Activated CD8-positive, alpha-beta T cell treated with anti-CD3 and anti-CD28 coated beads for 36 hours (primary cell): Measurements from ENCODE around the gene FXYD3. TPM values are rescaled to one million over a fixed set of nuclear protein-coding genes. Genes with fewer than 3 reads are reported as not detected.

ENCODE experiments used
- ATAC-seq: fragments of 200-7000 bp; cut with Tn5 transposase; one replicate; pipeline ENCODE4 v1.10.0; 2021; ENCODE audit warnings: mild to moderate bottlenecking, moderate library complexity
- CTCF ChIA-PET: fragments of 350-600 bp; sonication (Branson Sonifier 250); formaldehyde crosslinking; loops from one replicate; lab custom pipeline; 2021; ENCODE audit warnings: antibody characterized with exemption; lab: Charles Lee
- POLR2A ChIA-PET: fragments of 350-600 bp; sonication (Branson Sonifier 250); formaldehyde crosslinking; loops from one replicate; lab custom pipeline; 2021; ENCODE audit warnings: antibody characterized with exemption; lab: Charles Lee
- DNase-seq: peaks from one replicate; pipeline ENCODE4 v3.0.0-alpha.2; 2020
- H3K27ac Mint-ChIP-seq: one replicate; pipeline ENCODE4 v1.8.0; 2021; ENCODE audit warnings: mild to moderate bottlenecking, mixed read lengths
- H3K27me3 Mint-ChIP-seq: one replicate; pipeline ENCODE4 v1.8.0; 2021; ENCODE audit warnings: mixed read lengths
- H3K36me3 Mint-ChIP-seq: one replicate; pipeline ENCODE4 v1.8.0; 2021; ENCODE audit warnings: low read depth, mixed read lengths
- H3K4me1 Mint-ChIP-seq: one replicate; pipeline ENCODE4 v1.8.0; 2021; ENCODE audit warnings: low read depth, mixed read lengths
- H3K4me3 Mint-ChIP-seq: one replicate; pipeline ENCODE4 v1.8.0; 2021; ENCODE audit warnings: mild to moderate bottlenecking, moderate library complexity, mixed read lengths
- H3K9me3 Mint-ChIP-seq: one replicate; pipeline ENCODE4 v1.8.0; 2021; ENCODE audit warnings: mixed read lengths
- intact Hi-C: fragments of 100-400 bp; cut with micrococcal nuclease; formaldehyde crosslinking; loops from one replicate; pipeline ENCODE4 v1.10.0; 2022
- total RNA-seq, 2 experiments: library from RNA; stranded (reverse); gene quantifications; one replicate each; pipeline ENCODE4 v1.2.3, GENCODE V29; 2021
- TF ChIP-seq, protein P1 (sequence below): fragments of 200-600 bp; IDR thresholded peaks from one replicate; pipeline ENCODE4 v1.8.0; 2022; ENCODE audit warnings: antibody characterized with exemption, mild to moderate bottlenecking

Gene FXYD3
- total RNA-seq, 2 experiments from 2014 or later = not detected

DNA sequence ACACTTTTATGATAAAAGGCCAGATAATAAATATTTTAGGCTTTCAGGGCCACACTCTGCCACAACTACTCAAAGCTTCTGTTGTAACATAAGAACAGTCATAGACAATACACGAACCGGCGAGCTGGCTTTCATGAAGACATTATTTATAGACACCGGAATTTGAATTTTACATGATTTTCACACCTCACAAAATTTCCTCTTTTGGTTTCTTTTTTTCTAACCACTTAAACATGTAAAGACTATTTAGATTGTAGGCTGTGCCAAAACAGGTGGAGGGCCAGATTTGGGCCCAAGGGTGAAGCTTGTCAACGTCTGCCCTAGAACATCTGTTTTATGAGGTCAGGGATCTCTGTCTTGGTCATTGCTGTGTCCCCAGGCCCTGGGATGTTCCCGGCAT is 29.7 kb upstream of the FXYD3 start:
- no peak overlapping the region for H3K27ac Mint-ChIP-seq
- H3K4me3 Mint-ChIP-seq = no peak overlapping the region
- DNase-seq (no peak), ATAC-seq (no peak)
- intact Hi-C loops = no loop called here
- H3K9me3 Mint-ChIP-seq = no peaks in the 10 kb centered on the region
- TF ChIP-seq, protein P1, sequence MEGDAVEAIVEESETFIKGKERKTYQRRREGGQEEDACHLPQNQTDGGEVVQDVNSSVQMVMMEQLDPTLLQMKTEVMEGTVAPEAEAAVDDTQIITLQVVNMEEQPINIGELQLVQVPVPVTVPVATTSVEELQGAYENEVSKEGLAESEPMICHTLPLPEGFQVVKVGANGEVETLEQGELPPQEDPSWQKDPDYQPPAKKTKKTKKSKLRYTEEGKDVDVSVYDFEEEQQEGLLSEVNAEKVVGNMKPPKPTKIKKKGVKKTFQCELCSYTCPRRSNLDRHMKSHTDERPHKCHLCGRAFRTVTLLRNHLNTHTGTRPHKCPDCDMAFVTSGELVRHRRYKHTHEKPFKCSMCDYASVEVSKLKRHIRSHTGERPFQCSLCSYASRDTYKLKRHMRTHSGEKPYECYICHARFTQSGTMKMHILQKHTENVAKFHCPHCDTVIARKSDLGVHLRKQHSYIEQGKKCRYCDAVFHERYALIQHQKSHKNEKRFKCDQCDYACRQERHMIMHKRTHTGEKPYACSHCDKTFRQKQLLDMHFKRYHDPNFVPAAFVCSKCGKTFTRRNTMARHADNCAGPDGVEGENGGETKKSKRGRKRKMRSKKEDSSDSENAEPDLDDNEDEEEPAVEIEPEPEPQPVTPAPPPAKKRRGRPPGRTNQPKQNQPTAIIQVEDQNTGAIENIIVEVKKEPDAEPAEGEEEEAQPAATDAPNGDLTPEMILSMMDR = no peak
- CTCF ChIA-PET = interaction anchor here (1.0 to 3.3 kb wide), 8 partner anchors 16 to 113 kb away, joined by 3 to 21 read pairs (median 6); partner anchors contain the start of gene LGI4
- peaks cover 3% of the 10 kb centered on the region for H3K27me3 Mint-ChIP-seq
- H3K4me1 Mint-ChIP-seq = peaks cover 11% of the 10 kb centered on the region
- H3K36me3 Mint-ChIP-seq = no peaks in the 10 kb centered on the region
- POLR2A ChIA-PET = no interaction called here

DNA sequence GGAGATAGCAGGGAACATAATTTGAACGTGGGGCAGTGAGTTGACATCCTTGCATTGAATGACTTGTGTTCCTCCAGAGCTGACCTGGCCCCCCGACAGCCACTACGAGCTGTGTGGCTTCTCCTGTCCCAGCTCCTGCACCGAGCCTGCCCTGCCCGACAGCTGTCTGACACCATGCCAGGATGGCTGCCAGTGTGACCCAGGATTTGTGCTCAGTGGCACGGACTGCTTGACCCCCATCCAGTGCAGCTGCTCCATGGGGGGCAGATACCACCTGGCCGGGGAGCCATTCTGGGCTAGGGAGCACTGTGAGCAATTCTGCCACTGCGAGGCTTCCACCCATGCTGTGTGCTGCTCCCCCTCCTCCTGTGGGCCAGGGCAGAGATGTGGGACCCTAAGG is 29.2 kb upstream of the FXYD3 start:
- TF ChIP-seq, protein P1 = no peak
- Mint-ChIP-seq H3K9me3 (no peaks in the 10 kb centered on the region), H3K4me3 (no peak overlapping the region), H3K4me1 (peaks cover 11% of the 10 kb centered on the region), H3K36me3 (no peaks in the 10 kb centered on the region), H3K27me3 (peaks cover 3% of the 10 kb centered on the region), H3K27ac (no peak overlapping the region)
- POLR2A ChIA-PET = no interaction called here
- DNase-seq (no peak), ATAC-seq (no peak)
- CTCF ChIA-PET = interaction anchor here (0.8 to 3.3 kb wide), 9 partner anchors 17 to 377 kb away, joined by 3 to 21 read pairs (median 5); partner anchors contain the start of gene LGI4
- intact Hi-C loops = no loop called here

DNA sequence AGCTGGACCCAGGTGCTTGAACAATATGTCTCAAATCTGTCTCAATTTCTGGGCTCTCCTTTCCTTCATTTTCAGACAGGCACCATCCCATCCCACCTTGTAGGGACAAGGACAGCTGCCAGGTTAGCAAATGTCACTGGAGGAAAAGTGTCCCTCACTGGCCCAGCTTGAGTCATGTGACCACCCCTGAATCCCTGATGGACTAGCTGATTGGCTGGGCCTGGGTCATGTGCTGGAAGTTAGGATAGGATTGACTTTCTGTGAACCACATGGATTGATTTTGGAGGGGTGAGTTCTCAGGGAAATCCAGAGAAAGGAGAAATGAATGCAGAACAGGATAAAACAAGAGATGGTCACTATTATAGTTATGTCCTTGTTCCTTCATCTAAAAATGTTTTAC is 28.2 kb upstream of the FXYD3 start:
- ChIA-PET POLR2A (no interaction called here), CTCF (interaction anchor here (0.8 to 3.3 kb wide), 4 partner anchors 20 to 376 kb away, joined by 3 to 21 read pairs (median 6); partner anchors contain the start of gene LGI4)
- Mint-ChIP-seq H3K4me1 (peaks cover 11% of the 10 kb centered on the region), H3K4me3 (no peak overlapping the region), H3K27me3 (peaks cover 3% of the 10 kb centered on the region), H3K36me3 (no peaks in the 10 kb centered on the region), H3K9me3 (no peaks in the 10 kb centered on the region), H3K27ac (no peak overlapping the region)
- intact Hi-C loops = no loop called here
- ATAC-seq (no peak), DNase-seq (no peak)
- TF ChIP-seq, protein P1 = no peak

DNA sequence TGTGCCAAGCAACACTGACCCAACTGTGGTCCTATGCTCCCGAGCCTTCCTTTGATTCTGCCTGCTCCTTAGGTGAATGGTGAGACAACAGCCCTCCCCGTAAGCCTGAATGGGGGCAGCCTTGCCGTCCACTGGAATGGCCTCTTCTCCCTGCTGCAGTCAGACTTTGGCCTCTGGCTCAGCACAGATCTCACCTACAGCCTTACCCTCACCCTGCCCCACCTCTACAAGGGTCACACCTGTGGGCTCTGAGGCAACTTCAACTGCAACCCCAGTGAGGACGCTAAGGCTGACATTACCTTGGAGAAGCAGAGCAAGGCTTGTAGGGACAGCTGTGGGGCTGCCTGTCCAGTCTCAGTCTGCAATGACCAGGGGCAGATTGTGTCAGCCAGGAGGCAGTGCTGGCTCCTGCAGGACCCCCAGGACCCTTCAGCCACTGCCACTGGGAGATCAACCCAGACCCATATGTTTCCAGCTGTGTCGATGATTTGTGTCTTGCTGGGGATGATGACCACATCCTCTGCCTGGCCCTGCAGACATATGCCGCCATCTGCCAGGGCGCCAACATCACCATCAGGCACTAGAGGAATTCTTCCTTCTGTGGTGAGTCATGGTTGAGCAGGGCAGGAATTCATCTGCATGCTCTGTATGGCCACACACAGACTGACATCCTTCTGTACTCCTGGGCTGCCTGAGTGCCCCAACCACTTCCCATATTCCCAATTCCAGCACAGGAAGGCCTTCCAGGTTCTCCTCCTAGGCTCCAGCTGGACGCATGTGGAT is 27.3 kb upstream of the FXYD3 start:
- ChIA-PET CTCF (interaction anchor here (0.9 kb wide), 1 partner anchor 22 kb away, joined by 3 read pairs; no protein-coding TSS in a partner anchor), POLR2A (no interaction called here)
- no peaks in the 10 kb centered on the region for H3K36me3 Mint-ChIP-seq
- no peaks in the 10 kb centered on the region for H3K9me3 Mint-ChIP-seq
- TF ChIP-seq, protein P1 = no peak
- no peak overlapping the region for H3K4me3 Mint-ChIP-seq
- ATAC-seq (no peak), DNase-seq (no peak)
- H3K27ac Mint-ChIP-seq = no peak overlapping the region
- intact Hi-C loops = no loop called here
- peaks cover 11% of the 10 kb centered on the region for H3K4me1 Mint-ChIP-seq
- peaks cover 3% of the 10 kb centered on the region for H3K27me3 Mint-ChIP-seq

DNA sequence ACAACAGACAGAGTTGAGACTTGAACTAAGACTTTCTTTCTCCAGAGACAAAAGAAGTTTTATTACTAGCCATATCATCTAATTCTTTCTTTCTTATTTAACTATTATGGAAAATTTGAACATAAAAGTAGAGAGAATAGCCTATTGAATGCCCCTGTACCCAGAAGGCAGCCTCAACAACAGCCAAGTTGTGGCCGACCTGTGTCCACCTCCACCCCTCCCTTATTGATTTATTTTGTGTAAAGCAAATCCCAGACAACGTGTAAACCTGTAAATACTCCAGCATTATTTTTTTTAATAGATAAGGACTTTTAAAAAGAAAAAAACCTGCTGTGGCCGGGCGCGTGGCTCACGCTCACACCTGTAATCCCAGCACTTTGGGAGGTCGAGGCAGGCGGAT is 26.1 kb upstream of the FXYD3 start:
- intact Hi-C loops = no loop called here
- ATAC-seq = no peak

More for the DNA sequence above, 26.1 kb upstream of the FXYD3 start:
- DNase-seq = no peak
- peaks cover 11% of the 10 kb centered on the region for H3K4me1 Mint-ChIP-seq
- TF ChIP-seq, protein P1 = no peak
- H3K4me3 Mint-ChIP-seq = no peak overlapping the region
- peaks cover 3% of the 10 kb centered on the region for H3K27me3 Mint-ChIP-seq
- no peaks in the 10 kb centered on the region for H3K36me3 Mint-ChIP-seq
- no peak overlapping the region for H3K27ac Mint-ChIP-seq
- POLR2A ChIA-PET = interaction anchor here (0.7 kb wide), 1 partner anchor 79 kb away, joined by 3 read pairs; no protein-coding TSS in a partner anchor
- CTCF ChIA-PET = interaction anchor here (0.9 to 3.4 kb wide), 3 partner anchors 43 to 117 kb away, joined by 3 to 21 read pairs (median 15); no protein-coding TSS in a partner anchor
- no peaks in the 10 kb centered on the region for H3K9me3 Mint-ChIP-seq
